ENCODE measurements around the gene RELL1.

The RELL1 gene

DNA sequence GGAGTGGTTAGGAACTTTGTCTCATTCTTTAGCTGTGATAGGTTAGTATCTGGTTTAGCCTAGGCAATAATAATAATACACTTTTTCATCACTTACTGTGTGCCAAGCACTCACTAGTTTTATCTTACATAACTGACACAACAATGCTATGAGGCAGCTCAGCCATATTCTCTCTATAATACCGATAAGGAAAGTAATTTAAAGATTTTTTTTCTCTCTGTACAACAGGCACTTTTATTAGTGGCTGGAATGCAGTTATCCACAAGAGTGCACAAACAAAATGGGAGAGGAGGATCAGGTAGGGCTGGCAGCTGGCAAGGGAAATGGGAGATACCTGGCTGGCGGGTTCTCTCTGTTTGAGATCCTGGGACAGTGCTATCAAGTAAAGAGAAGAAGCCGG, 7.6 kb downstream of the RELL1 start:
- H3K4me1 ChIP-seq (ENCODE audit: control insufficient read depth, insufficient read depth, low read depth, low read length): peaks cover 7% of the 10 kb centered on the region
- no peak overlapping the region for H2AK5ac ChIP-seq (ENCODE audit: low read length, severe bottlenecking)
- no peak overlapping the region for H2BK12ac ChIP-seq (ENCODE audit: low read length in 2 of 2)
- H2BK5ac ChIP-seq (ENCODE audit: low read depth, low read length, poor library complexity, severe bottlenecking): no peak overlapping the region
- peaks cover 28% of the 10 kb centered on the region for H3K79me1 ChIP-seq (replicated peaks; ENCODE audit: low read length, poor library complexity, severe bottlenecking)
- peak overlapping the region; percentile 5 for H3K27ac ChIP-seq (ENCODE audit: low read length, poor library complexity, severe bottlenecking)
- H4K91ac ChIP-seq (ENCODE audit: low read length): no peak overlapping the region
- no peaks in the 10 kb centered on the region for H3K36me3 ChIP-seq (ENCODE audit: control insufficient read depth in 1 of 2, insufficient read depth in 2 of 2, low read depth in 1 of 2, low read length in 2 of 2)
- no peak overlapping the region for H3K9ac ChIP-seq (ENCODE audit: low read length)
- no peak overlapping the region for H3K4me2 ChIP-seq (ENCODE audit: low read length, poor library complexity, severe bottlenecking)
- H4K8ac ChIP-seq (ENCODE audit: low read length): no peak overlapping the region
- 89% methylated on average over 1 of the region's 3 CpGs for WGBS
- no peak overlapping the region for H3K23ac ChIP-seq (ENCODE audit: low read length in 2 of 2)
- H3K4me3 ChIP-seq (ENCODE audit: insufficient read depth in 1 of 2, low read depth in 1 of 2, low read length in 2 of 2): no peak overlapping the region
- no peak overlapping the region for H3K14ac ChIP-seq (ENCODE audit: low read length in 2 of 2)
- H3K9me3 ChIP-seq (ENCODE audit: control insufficient read depth, low read length): no peaks in the 10 kb centered on the region
- no peak for DNase-seq
- H3K4ac ChIP-seq (ENCODE audit: low read depth in 1 of 2, low read length in 2 of 2): no peak overlapping the region
- no peak overlapping the region for H2AFZ ChIP-seq (ENCODE audit: low read depth, low read length)
- no peaks in the 10 kb centered on the region for H3K27me3 ChIP-seq (ENCODE audit: control insufficient read depth in 1 of 2, insufficient read depth in 1 of 2, low read length in 2 of 2)
- H3K18ac ChIP-seq (ENCODE audit: low read depth in 1 of 2, low read length in 2 of 2): no peak overlapping the region
- no peak overlapping the region for H2BK15ac ChIP-seq (ENCODE audit: low read depth, poor library complexity, severe bottlenecking)
- no peak overlapping the region for H2BK120ac ChIP-seq (ENCODE audit: low read depth, low read length)

DNA sequence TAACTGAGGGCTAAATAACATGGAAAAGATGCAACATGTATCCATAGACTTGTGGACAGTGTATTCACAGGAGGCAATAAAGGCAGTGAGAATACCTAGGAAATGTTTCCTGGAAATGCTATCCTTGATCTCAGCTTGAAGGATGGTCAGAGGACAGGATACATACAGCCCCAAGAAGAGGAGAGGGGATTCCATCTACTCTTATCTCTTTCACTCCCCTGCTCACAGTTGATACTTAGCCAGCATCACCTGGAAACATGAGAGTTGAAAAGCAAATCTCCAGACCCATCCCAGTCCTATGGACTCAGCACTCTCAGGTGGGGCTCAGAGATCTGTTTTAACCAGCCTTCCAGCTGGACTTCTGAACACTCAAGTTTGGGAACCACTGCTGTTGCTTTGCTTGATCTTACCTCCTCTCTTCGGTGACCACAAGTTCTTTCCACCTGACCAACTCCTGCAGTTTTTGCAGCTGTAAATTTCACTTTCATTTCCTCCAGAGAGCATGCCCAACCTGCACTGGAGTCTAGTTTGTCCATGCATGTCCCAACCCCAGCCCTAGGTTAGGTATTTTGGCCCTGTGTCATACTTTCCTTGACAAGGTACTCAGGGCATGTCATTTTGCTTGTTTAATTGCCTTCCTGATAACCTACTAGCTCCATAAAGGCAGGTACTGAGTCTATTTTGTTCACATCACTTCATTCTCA, 10.4 kb downstream of the RELL1 start:
- WGBS: 100% methylated on average over 1 of the region's 1 CpG
- Histone ChIP-seq H4K8ac (ENCODE audit: low read length) (no peak overlapping the region), H2BK5ac (ENCODE audit: low read depth, low read length, poor library complexity, severe bottlenecking) (no peak overlapping the region), H3K14ac (ENCODE audit: low read length in 2 of 2) (no peak overlapping the region), H3K9me3 (ENCODE audit: control insufficient read depth, low read length) (no peaks in the 10 kb centered on the region), H4K91ac (ENCODE audit: low read length) (no peak overlapping the region), H3K4me1 (ENCODE audit: control insufficient read depth, insufficient read depth, low read depth, low read length) (peaks cover 9% of the 10 kb centered on the region), H2BK120ac (ENCODE audit: low read depth, low read length) (no peak overlapping the region), H3K23ac (ENCODE audit: low read length in 2 of 2) (no peak overlapping the region), H3K9ac (ENCODE audit: low read length) (no peak overlapping the region), H3K27ac (ENCODE audit: low read length, poor library complexity, severe bottlenecking) (no peak overlapping the region), H3K27me3 (ENCODE audit: control insufficient read depth in 1 of 2, insufficient read depth in 1 of 2, low read length in 2 of 2) (no peaks in the 10 kb centered on the region), H3K4ac (ENCODE audit: low read depth in 1 of 2, low read length in 2 of 2) (no peak overlapping the region), H3K18ac (ENCODE audit: low read depth in 1 of 2, low read length in 2 of 2) (no peak overlapping the region), H3K4me2 (ENCODE audit: low read length, poor library complexity, severe bottlenecking) (no peak overlapping the region), H3K79me1 (replicated peaks; ENCODE audit: low read length, poor library complexity, severe bottlenecking) (peaks cover 37% of the 10 kb centered on the region), H2AFZ (ENCODE audit: low read depth, low read length) (no peak overlapping the region), H3K4me3 (ENCODE audit: insufficient read depth in 1 of 2, low read depth in 1 of 2, low read length in 2 of 2) (no peak overlapping the region), H3K36me3 (ENCODE audit: control insufficient read depth in 1 of 2, insufficient read depth in 2 of 2, low read depth in 1 of 2, low read length in 2 of 2) (no peaks in the 10 kb centered on the region), H2BK12ac (ENCODE audit: low read length in 2 of 2) (no peak overlapping the region), H2AK5ac (ENCODE audit: low read length, severe bottlenecking) (no peak overlapping the region), H2BK15ac (ENCODE audit: low read depth, poor library complexity, severe bottlenecking) (no peak overlapping the region)
- no peak for DNase-seq

DNA sequence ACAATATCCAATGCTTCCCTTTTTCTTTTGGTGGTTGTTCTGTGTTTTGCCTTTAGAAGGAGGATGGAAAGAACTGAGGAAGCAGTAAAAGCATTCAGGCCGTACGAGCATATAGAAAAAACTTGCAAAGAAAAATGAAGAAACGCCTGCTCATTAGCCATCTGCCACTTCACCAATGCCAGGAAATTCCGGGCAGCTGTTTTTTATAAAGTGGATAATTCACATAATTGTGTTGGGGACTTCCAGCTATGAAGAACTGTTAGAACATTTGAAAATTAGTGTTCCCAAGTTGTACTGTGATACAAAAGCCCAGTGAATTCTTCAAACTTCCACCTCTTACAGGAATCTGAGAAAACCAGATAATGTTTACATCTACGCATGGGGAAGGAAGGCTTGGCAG, 11.7 kb downstream of the RELL1 start:
- Histone ChIP-seq H3K4me3 (ENCODE audit: insufficient read depth in 1 of 2, low read depth in 1 of 2, low read length in 2 of 2) (no peak overlapping the region), H3K4me1 (ENCODE audit: control insufficient read depth, insufficient read depth, low read depth, low read length) (peaks cover 9% of the 10 kb centered on the region), H2AFZ (ENCODE audit: low read depth, low read length) (no peak overlapping the region), H3K4me2 (ENCODE audit: low read length, poor library complexity, severe bottlenecking) (no peak overlapping the region), H2BK12ac (ENCODE audit: low read length in 2 of 2) (no peak overlapping the region), H3K9ac (ENCODE audit: low read length) (no peak overlapping the region), H3K23ac (ENCODE audit: low read length in 2 of 2) (no peak overlapping the region), H4K8ac (ENCODE audit: low read length) (no peak overlapping the region), H3K27ac (ENCODE audit: low read length, poor library complexity, severe bottlenecking) (no peak overlapping the region), H2AK5ac (ENCODE audit: low read length, severe bottlenecking) (no peak overlapping the region), H3K79me1 (replicated peaks; ENCODE audit: low read length, poor library complexity, severe bottlenecking) (peaks cover 37% of the 10 kb centered on the region), H3K18ac (ENCODE audit: low read depth in 1 of 2, low read length in 2 of 2) (no peak overlapping the region), H3K36me3 (ENCODE audit: control insufficient read depth in 1 of 2, insufficient read depth in 2 of 2, low read depth in 1 of 2, low read length in 2 of 2) (no peaks in the 10 kb centered on the region), H3K14ac (ENCODE audit: low read length in 2 of 2) (no peak overlapping the region), H3K27me3 (ENCODE audit: control insufficient read depth in 1 of 2, insufficient read depth in 1 of 2, low read length in 2 of 2) (no peaks in the 10 kb centered on the region), H2BK120ac (ENCODE audit: low read depth, low read length) (no peak overlapping the region), H2BK5ac (ENCODE audit: low read depth, low read length, poor library complexity, severe bottlenecking) (no peak overlapping the region), H4K91ac (ENCODE audit: low read length) (no peak overlapping the region), H3K4ac (ENCODE audit: low read depth in 1 of 2, low read length in 2 of 2) (no peak overlapping the region), H3K9me3 (ENCODE audit: control insufficient read depth, low read length) (no peaks in the 10 kb centered on the region), H2BK15ac (ENCODE audit: low read depth, poor library complexity, severe bottlenecking) (no peak overlapping the region)
- DNase-seq: no peak
- WGBS: 100% methylated on average over 1 of the region's 5 CpGs

DNA sequence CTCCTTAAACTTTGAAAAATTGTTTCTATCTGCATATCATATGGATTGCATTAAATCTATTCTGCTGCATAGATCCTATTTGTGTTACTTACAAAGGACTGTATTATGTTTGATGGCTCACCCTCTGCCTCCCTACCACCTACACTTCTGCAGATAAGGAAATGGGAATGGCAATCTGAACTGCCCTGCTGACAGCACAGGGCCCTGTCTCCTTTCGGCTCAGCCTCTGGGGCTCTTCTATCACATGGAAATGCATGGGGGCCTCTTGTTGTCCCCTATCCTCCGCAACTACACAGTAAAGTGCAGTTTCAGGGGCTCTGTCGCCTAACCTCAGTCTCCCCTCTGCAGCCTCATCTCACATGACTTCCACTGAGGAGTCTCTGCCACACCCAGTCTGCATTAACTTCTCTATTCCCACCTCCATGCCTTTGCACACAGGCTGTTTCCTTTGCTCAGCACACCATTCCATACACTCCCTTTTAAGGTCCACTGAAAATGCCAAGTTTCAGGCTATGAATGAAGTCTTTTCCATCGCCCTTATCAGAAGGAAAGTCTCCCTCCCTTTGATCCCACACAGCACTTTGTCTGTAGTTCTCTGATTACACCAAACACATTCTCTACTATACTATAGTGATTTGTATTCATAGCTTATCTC, 12.5 kb downstream of the RELL1 start:
- H4K8ac ChIP-seq (ENCODE audit: low read length): peak overlapping the region; percentile 50
- no peak for DNase-seq
- H3K9ac ChIP-seq (ENCODE audit: low read length): no peak overlapping the region
- peaks cover 33% of the 10 kb centered on the region for H3K79me1 ChIP-seq (replicated peaks; ENCODE audit: low read length, poor library complexity, severe bottlenecking)
- H3K4ac ChIP-seq (ENCODE audit: low read depth in 1 of 2, low read length in 2 of 2): no peak overlapping the region
- no peak overlapping the region for H3K4me3 ChIP-seq (ENCODE audit: insufficient read depth in 1 of 2, low read depth in 1 of 2, low read length in 2 of 2)
- no peaks in the 10 kb centered on the region for H3K36me3 ChIP-seq (ENCODE audit: control insufficient read depth in 1 of 2, insufficient read depth in 2 of 2, low read depth in 1 of 2, low read length in 2 of 2)
- no peak overlapping the region for H3K14ac ChIP-seq (ENCODE audit: low read length in 2 of 2)
- H2AFZ ChIP-seq (ENCODE audit: low read depth, low read length): no peak overlapping the region
- H3K18ac ChIP-seq (ENCODE audit: low read depth in 1 of 2, low read length in 2 of 2): no peak overlapping the region
- H2BK120ac ChIP-seq (ENCODE audit: low read depth, low read length): no peak overlapping the region
- no peak overlapping the region for H2AK5ac ChIP-seq (ENCODE audit: low read length, severe bottlenecking)
- H3K27ac ChIP-seq (ENCODE audit: low read length, poor library complexity, severe bottlenecking): no peak overlapping the region
- no peak overlapping the region for H2BK12ac ChIP-seq (ENCODE audit: low read length in 2 of 2)
- H3K4me1 ChIP-seq (ENCODE audit: control insufficient read depth, insufficient read depth, low read depth, low read length): peaks cover 7% of the 10 kb centered on the region
- H3K4me2 ChIP-seq (ENCODE audit: low read length, poor library complexity, severe bottlenecking): no peak overlapping the region
- no peak overlapping the region for H4K91ac ChIP-seq (ENCODE audit: low read length)
- 92% methylated on average over 4 of the region's 4 CpGs for WGBS
- no peaks in the 10 kb centered on the region for H3K27me3 ChIP-seq (ENCODE audit: control insufficient read depth in 1 of 2, insufficient read depth in 1 of 2, low read length in 2 of 2)
- H2BK15ac ChIP-seq (ENCODE audit: low read depth, poor library complexity, severe bottlenecking): no peak overlapping the region
- no peak overlapping the region for H2BK5ac ChIP-seq (ENCODE audit: low read depth, low read length, poor library complexity, severe bottlenecking)
- no peaks in the 10 kb centered on the region for H3K9me3 ChIP-seq (ENCODE audit: control insufficient read depth, low read length)
- H3K23ac ChIP-seq (ENCODE audit: low read length in 2 of 2): no peak overlapping the region
